ENCODE results near the gene FTCD. TPM values are rescaled to one million over a fixed set of nuclear protein-coding genes. Genes with fewer than 3 reads are reported as not detected.

The FTCD gene
- total RNA-seq, 1 experiment from 2014 or later: 6.7 TPM

- Histone ChIP-seq H3K56ac (ENCODE audit: insufficient read length, low read depth, low read length) (no peak overlapping the region), H2BK5ac (ENCODE audit: insufficient read length, low read length) (no peak overlapping the region), H2AK5ac (ENCODE audit: insufficient read length, low read length) (no peak overlapping the region), H4K5ac (ENCODE audit: insufficient read length, low read depth, low read length) (no peak overlapping the region), H3K23ac (ENCODE audit: insufficient read length, low read depth, low read length) (no peak overlapping the region), H3K27ac (ENCODE audit: insufficient read length, low read depth, low read length) (no peak overlapping the region), H3K18ac (ENCODE audit: insufficient read length, low read depth, low read length) (no peak overlapping the region), H4K8ac (replicated peaks; ENCODE audit: insufficient read length, low read depth, low read length) (no peak overlapping the region), H3K4me2 (ENCODE audit: insufficient read depth, insufficient read length, low read length) (no peak overlapping the region), H3K23me2 (ENCODE audit: insufficient read length, low read depth, low read length, poor library complexity, severe bottlenecking) (peaks cover 8% of the 10 kb centered on the region), H2BK12ac (ENCODE audit: insufficient read length, low read depth, low read length) (no peak overlapping the region), H3K9me3 (ENCODE audit: control insufficient read depth, low read depth, low read length) (no peaks in the 10 kb centered on the region), H2AFZ (ENCODE audit: low read length) (no peak overlapping the region), H4K91ac (ENCODE audit: insufficient read length, low read depth, low read length) (no peak overlapping the region), H3K14ac (ENCODE audit: insufficient read depth, low read length) (no peak overlapping the region), H2BK15ac (ENCODE audit: low read depth, low read length) (no peak overlapping the region), H3K4me1 (ENCODE audit: insufficient read depth, low read length) (no peaks in the 10 kb centered on the region; the same call in 1 of the 2 replicates), H2BK20ac (ENCODE audit: low read depth, low read length, poor library complexity, severe bottlenecking) (no peak overlapping the region), H4K20me1 (ENCODE audit: control insufficient read depth, insufficient read depth, insufficient read length) (no peaks in the 10 kb centered on the region), H3K27me3 (ENCODE audit: insufficient read depth, low read length) (peaks cover 5% of the 10 kb centered on the region; the same call in 1 of the 2 replicates), H3K79me1 (ENCODE audit: insufficient read depth, low read depth, low read length, poor library complexity, severe bottlenecking) (no peaks in the 10 kb centered on the region), H3K9ac (ENCODE audit: extremely low read depth, insufficient read length, low read length) (no peak overlapping the region), H3T11ph (ENCODE audit: low read length) (no peak overlapping the region), H2BK120ac (ENCODE audit: low read depth, low read length, poor library complexity, severe bottlenecking) (no peak overlapping the region), H3K79me2 (ENCODE audit: insufficient read depth, low read length) (no peaks in the 10 kb centered on the region; the same call in 1 of the 2 replicates), H3K4ac (ENCODE audit: low read depth, low read length) (no peak overlapping the region)
- no peak for TF ChIP-seq CTCF (conservative IDR thresholded peaks at IDR 0.05)
- Mint-ChIP-seq H3K4me3 (peak overlapping the region; percentile 2 to 16; a peak in 1 of 5 replicates), H3K27me3 (ENCODE audit: low read depth) (peaks cover 18% of the 10 kb centered on the region), H3K27ac (no peak overlapping the region), H3K9me3 (peaks cover 22 to 40% of the 10 kb centered on the region in 2 experiments), H3K4me1 (peaks cover 6 to 9% of the 10 kb centered on the region in 2 experiments), H3K36me3 (ENCODE audit: insufficient read depth in 1 of 3, low read depth in 3 of 3) (peaks cover 26 to 45% (median 30%) of the 10 kb centered on the region in 3 experiments)
- no CpG with 5 or more reads among the region's 7 CpGs for WGBS (ENCODE audit: extremely low coverage, insufficient read length, low lambda C conversion rate)
- DNase-seq: no peak
These were observed 55.0 kb downstream of the FTCD start for GRCh38 chr21:46100426-46100825.
